GM18951 (cell line): ENCODE data around the gene SUPT6H.

Source experiments
- POLR2A ChIP-seq: IDR thresholded peaks from 4 replicates; pipeline ENCODE4 v1.6.1; 2011; ENCODE audit warnings: mild to moderate bottlenecking; ENCODE audit not compliant: insufficient read length, insufficient read depth; ENCODE audit errors: extremely low read depth
- in situ Hi-C: fragments of 300-500 bp; cut with MboI; formaldehyde crosslinking; loops from one replicate; pipeline ENCODE4 v1.12.0; 2022; ENCODE audit warnings: low sequenced_read_pairs, mixed read lengths, inconsistent platforms; ENCODE audit not compliant: unreplicated experiment

The SUPT6H gene

GRCh38 chr17:28751600-28752366 lies 89.8 kb downstream of the SUPT6H start:
- in situ Hi-C loops, result no loop called here
- TF ChIP-seq POLR2A, result no peak
